ENCODE data around the gene KIF19.
A peak's percentile ranks its signal among the peaks of the same experiment; 100 is the strongest.

The KIF19 gene

DNA sequence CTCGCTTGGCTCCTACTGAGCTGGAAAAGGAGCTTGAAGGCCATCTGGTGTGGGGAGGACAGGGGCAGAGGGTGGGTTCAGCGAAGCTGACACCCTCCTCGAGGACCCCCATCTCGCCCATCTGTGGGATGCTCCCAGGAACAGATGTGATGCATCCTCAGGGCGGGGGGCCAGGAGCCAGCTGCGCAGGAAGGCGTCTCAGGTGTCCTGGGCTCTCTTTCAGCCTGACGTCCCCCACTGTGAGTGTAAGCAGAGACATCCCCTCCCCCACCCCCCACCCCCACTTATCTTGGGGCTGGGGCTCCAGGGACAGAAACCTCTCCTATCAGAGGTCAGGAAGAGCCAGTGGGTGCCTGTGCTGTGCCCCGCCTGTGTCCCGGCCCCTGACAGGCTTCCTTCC is 16.2 kb downstream of the KIF19 start:
- Histone ChIP-seq H3K27me3 (ENCODE audit: control insufficient read depth, insufficient read depth, low read length) (no peaks in the 10 kb centered on the region), H3K4me1 (ENCODE audit: control insufficient read depth, insufficient read depth, low read length) (0 out of 2 replicates have a peak, but pooled peaks cover 5% of the 10 kb centered on the region), H3K4me3 (ENCODE audit: low read depth, low read length) (no peak overlapping the region), H3K9ac (ENCODE audit: low read depth, low read length) (no peak overlapping the region), H3K27ac (ENCODE audit: low read depth, low read length) (no peak overlapping the region), H3K9me3 (ENCODE audit: control insufficient read depth, insufficient read depth, low read length) (no peaks in the 10 kb centered on the region), H3K36me3 (ENCODE audit: control insufficient read depth, insufficient read depth, low read length) (no peaks in the 10 kb centered on the region)

DNA sequence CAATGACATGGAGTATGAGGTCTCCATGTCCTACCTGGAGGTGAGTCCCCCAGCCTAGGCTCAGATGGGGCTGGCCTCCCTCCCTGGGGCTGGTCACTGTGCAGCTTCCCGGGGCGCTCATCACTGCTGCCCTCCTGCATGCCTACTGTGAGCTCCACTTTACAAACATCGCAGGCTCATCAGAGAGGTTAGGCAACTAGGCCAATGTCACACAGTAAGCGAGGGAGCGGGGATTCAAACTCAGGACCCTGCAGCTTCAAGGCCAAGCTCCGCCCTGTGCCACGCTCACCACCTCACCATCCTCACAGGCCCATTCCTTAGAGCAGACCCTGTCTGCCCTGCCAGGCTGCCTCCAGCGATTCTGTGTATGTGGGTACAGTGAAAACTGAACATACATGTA is 17.1 kb downstream of the KIF19 start:
- Histone ChIP-seq H3K27ac (ENCODE audit: low read depth, low read length) (no peak overlapping the region), H3K4me3 (ENCODE audit: low read depth, low read length) (no peak overlapping the region), H3K27me3 (ENCODE audit: control insufficient read depth, insufficient read depth, low read length) (no peaks in the 10 kb centered on the region), H3K36me3 (ENCODE audit: control insufficient read depth, insufficient read depth, low read length) (no peaks in the 10 kb centered on the region), H3K9ac (ENCODE audit: low read depth, low read length) (no peak overlapping the region), H3K4me1 (ENCODE audit: control insufficient read depth, insufficient read depth, low read length) (0 out of 2 replicates have a peak, but pooled peaks cover 5% of the 10 kb centered on the region), H3K9me3 (ENCODE audit: control insufficient read depth, insufficient read depth, low read length) (no peaks in the 10 kb centered on the region)

DNA sequence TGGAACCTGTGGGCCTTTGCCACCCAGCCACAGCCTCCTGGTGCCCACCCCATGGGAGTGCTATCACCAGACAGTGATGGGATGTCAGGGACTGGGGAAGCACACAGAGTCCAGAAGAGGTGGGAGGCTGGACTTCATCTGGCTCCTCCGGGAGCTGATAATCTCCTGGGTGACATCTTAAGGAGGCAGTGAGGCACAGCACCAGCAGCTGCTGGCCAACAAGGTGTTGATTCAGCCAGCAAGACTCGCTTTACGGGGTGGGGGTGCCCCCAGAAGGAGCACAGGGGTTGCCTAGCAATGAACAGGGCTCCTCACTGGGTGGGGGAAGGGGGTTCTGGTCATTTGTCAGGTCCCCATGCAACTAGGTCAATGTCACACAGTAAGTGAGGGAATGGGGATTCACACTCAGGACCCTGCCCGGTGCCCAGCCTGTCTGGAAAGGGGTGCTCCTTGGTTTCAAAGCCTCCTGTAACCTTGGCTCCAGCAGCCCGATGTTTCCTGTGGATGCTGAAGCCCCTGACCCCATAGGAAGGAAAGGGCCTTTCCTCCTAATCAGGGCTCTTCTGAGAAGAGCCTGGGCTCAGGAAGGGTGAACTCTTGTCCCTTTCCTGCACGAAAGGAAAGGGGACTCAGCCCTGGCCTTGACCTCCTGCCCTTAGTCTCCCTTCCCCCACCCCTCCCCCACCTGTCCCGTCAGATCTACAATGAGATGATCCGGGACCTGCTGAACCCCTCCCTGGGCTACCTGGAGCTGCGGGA is 17.7 kb downstream of the KIF19 start:
- Histone ChIP-seq H3K36me3 (ENCODE audit: control insufficient read depth, insufficient read depth, low read length) (no peaks in the 10 kb centered on the region), H3K4me1 (ENCODE audit: control insufficient read depth, insufficient read depth, low read length) (0 out of 2 replicates have a peak, but pooled peaks cover 5% of the 10 kb centered on the region), H3K9ac (ENCODE audit: low read depth, low read length) (no peak overlapping the region), H3K4me3 (ENCODE audit: low read depth, low read length) (no peak overlapping the region), H3K9me3 (ENCODE audit: control insufficient read depth, insufficient read depth, low read length) (no peaks in the 10 kb centered on the region), H3K27ac (ENCODE audit: low read depth, low read length) (no peak overlapping the region), H3K27me3 (ENCODE audit: control insufficient read depth, insufficient read depth, low read length) (no peaks in the 10 kb centered on the region)

DNA sequence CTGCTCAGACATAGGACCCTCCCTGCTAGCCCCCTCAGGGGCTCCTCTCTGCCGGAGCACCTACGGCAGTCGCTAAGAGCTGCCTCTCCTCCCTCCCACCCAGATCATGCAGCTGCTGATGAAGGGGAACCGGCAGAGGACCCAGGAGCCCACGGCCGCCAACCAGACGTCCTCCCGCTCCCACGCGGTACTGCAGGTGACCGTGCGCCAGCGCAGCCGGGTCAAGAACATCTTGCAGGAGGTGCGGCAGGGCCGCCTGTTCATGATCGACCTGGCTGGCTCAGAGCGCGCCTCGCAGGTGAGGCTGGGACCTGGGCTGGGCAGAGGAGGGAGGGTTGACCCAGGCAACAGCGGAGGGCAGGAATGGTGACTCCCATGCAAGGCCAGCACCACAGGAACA is 18.6 kb downstream of the KIF19 start:
- Histone ChIP-seq H3K27me3 (ENCODE audit: control insufficient read depth, insufficient read depth, low read length) (no peaks in the 10 kb centered on the region), H3K27ac (ENCODE audit: low read depth, low read length) (no peak overlapping the region), H3K36me3 (ENCODE audit: control insufficient read depth, insufficient read depth, low read length) (no peaks in the 10 kb centered on the region), H3K4me1 (ENCODE audit: control insufficient read depth, insufficient read depth, low read length) (0 out of 2 replicates have a peak, but pooled peaks cover 5% of the 10 kb centered on the region), H3K4me3 (ENCODE audit: low read depth, low read length) (no peak overlapping the region), H3K9me3 (ENCODE audit: control insufficient read depth, insufficient read depth, low read length) (no peaks in the 10 kb centered on the region), H3K9ac (ENCODE audit: low read depth, low read length) (no peak overlapping the region)

DNA sequence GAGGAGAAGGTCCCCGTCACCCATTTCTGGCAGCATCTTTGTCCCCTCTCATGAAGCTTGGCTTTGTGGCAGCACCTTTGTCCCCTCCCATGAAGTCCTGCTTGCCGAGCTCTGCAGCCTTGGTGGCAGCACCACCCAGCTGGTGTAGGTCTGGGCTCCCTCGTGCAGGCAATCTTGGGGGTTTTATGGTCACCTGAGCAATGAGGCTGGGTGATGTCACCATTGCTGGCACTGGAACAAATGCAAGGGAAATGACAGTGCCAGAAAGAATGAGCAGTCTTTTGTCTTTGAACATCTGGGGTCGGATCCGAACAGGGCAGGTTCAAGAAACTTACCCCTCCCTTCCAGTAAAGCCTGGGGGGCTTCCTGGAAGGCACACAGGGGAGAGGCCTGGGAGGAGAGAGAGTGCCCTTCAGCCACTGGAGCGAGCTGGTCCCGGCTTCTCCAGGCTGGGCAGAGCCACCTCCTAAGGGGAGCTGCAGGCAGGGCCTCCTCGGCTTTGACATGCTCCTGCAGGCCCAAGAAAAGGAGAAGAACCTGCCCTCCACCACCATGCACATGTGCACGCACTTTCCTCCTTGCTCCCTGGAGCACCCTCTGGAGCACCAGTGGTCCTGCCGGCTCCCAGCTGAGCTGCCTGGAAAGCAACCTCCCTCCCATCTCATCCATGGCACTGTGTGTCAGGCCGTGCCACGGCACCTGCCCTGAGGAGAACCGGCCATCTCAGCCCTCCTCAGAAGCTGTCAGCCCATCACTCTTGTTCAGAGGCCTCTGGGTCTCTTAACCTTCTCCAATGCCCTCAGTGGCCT is 19.6 kb downstream of the KIF19 start:
- Histone ChIP-seq H3K27ac (ENCODE audit: low read depth, low read length) (no peak overlapping the region), H3K9ac (ENCODE audit: low read depth, low read length) (no peak overlapping the region), H3K4me1 (ENCODE audit: control insufficient read depth, insufficient read depth, low read length) (0 out of 2 replicates have a peak, but pooled peaks cover 5% of the 10 kb centered on the region), H3K9me3 (ENCODE audit: control insufficient read depth, insufficient read depth, low read length) (no peaks in the 10 kb centered on the region), H3K27me3 (ENCODE audit: control insufficient read depth, insufficient read depth, low read length) (peaks cover 5% of the 10 kb centered on the region), H3K4me3 (ENCODE audit: low read depth, low read length) (no peak overlapping the region), H3K36me3 (ENCODE audit: control insufficient read depth, insufficient read depth, low read length) (no peaks in the 10 kb centered on the region)

DNA sequence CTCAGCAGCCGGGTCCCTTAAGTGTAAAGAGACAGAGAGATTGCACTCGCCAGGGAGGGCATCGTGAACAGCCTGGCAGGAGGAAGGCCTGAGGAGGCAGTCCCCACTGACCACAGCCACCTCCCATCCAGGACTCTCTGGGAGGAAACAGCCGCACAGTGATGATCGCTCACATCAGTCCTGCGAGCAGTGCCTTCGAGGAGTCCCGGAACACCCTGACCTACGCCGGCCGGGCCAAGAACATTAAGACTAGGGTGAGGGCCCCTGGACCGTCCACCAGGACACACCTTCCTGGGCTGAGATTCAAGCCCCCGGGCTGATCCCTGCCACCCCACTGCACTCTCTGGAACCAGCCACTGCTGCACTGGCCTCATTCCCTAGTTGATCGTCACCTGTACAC is 21.6 kb downstream of the KIF19 start:
- Histone ChIP-seq H3K4me3 (ENCODE audit: low read depth, low read length) (no peak overlapping the region), H3K9me3 (ENCODE audit: control insufficient read depth, insufficient read depth, low read length) (no peaks in the 10 kb centered on the region), H3K27ac (ENCODE audit: low read depth, low read length) (no peak overlapping the region), H3K9ac (ENCODE audit: low read depth, low read length) (no peak overlapping the region), H3K27me3 (ENCODE audit: control insufficient read depth, insufficient read depth, low read length) (peaks cover 25% of the 10 kb centered on the region), H3K4me1 (ENCODE audit: control insufficient read depth, insufficient read depth, low read length) (no peaks in the 10 kb centered on the region), H3K36me3 (ENCODE audit: control insufficient read depth, insufficient read depth, low read length) (no peaks in the 10 kb centered on the region)

DNA sequence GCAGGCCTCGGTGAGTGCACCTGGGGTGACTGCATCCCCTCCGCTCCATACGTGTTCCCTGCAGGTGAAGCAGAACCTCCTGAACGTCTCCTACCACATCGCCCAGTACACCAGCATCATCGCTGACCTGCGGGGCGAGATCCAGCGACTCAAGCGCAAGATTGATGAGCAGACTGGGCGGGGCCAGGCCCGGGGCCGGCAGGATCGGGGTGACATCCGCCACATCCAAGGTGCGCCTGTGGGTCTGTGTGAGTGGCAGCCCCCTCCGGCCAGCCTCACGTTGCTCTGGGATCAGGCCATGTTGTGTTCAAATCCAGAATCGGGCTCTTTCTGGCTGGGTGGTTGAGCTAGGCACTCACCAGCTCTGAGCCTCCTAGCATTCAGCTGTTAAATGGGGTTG is 23.1 kb downstream of the KIF19 start:
- Histone ChIP-seq H3K9me3 (ENCODE audit: control insufficient read depth, insufficient read depth, low read length) (no peaks in the 10 kb centered on the region), H3K27ac (ENCODE audit: low read depth, low read length) (no peak overlapping the region), H3K9ac (ENCODE audit: low read depth, low read length) (no peak overlapping the region), H3K4me1 (ENCODE audit: control insufficient read depth, insufficient read depth, low read length) (no peaks in the 10 kb centered on the region), H3K27me3 (ENCODE audit: control insufficient read depth, insufficient read depth, low read length) (peaks cover 39% of the 10 kb centered on the region), H3K4me3 (ENCODE audit: low read depth, low read length) (no peak overlapping the region), H3K36me3 (ENCODE audit: control insufficient read depth, insufficient read depth, low read length) (no peaks in the 10 kb centered on the region)

DNA sequence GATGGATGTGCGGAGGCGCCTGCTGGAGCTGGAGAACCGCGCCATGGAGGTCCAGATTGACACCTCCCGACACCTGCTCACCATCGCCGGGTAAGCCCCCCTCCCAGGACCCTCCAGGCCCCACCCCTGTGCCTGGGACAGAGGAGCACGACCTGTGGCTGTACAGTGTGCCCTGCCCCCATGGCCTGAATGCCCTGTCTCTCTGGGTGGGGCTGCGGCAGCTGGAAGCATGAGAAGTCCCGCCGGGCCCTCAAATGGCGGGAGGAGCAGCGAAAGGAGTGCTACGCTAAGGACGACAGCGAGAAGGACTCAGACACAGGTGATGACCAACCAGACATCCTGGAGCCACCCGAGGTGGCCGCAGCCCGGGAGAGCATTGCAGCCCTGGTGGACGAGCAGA is 24.5 kb downstream of the KIF19 start:
- no peak overlapping the region for H3K27ac ChIP-seq (ENCODE audit: low read depth, low read length)
- H3K36me3 ChIP-seq (ENCODE audit: control insufficient read depth, insufficient read depth, low read length): no peaks in the 10 kb centered on the region
- no peak overlapping the region for H3K4me3 ChIP-seq (ENCODE audit: low read depth, low read length)
- H3K4me1 ChIP-seq (ENCODE audit: control insufficient read depth, insufficient read depth, low read length): no peaks in the 10 kb centered on the region
- no peak overlapping the region for H3K9ac ChIP-seq (ENCODE audit: low read depth, low read length)
- H3K9me3 ChIP-seq (ENCODE audit: control insufficient read depth, insufficient read depth, low read length): no peaks in the 10 kb centered on the region
- peaks cover 53% of the 10 kb centered on the region for H3K27me3 ChIP-seq (ENCODE audit: control insufficient read depth, insufficient read depth, low read length)

DNA sequence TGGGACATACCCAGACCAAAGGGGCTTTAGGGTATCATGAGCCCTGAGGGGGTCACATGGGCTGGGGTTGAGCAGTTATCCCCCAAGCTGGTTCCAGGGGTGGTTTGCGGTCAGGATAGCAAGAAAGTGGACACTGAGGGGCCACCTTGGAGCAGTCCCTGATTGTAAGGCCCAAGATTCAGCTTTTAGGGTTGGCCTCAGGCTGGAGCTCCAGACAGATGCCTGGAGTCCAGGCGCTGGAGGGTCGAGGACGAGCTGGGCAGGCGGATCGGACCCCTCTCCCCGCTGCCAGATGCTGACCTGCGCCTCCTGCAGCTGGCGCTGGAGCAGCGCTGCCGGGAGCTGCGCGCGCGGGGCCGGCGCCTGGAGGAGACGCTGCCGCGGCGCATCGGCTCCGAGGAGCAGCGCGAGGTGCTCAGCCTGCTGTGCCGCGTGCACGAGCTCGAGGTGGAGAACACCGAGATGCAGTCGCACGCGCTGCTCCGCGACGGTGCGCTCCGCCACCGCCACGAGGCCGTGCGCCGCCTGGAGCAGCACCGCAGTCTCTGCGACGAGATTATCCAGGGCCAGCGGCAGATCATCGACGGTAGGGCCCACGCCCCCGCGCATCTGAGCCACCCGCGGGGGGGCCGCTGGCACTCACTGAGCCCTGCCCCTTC is 25.7 kb downstream of the KIF19 start:
- Histone ChIP-seq H3K9me3 (ENCODE audit: control insufficient read depth, insufficient read depth, low read length) (no peaks in the 10 kb centered on the region), H3K4me1 (ENCODE audit: control insufficient read depth, insufficient read depth, low read length) (no peaks in the 10 kb centered on the region; the same call in 1 of the 2 replicates), H3K36me3 (ENCODE audit: control insufficient read depth, insufficient read depth, low read length) (no peaks in the 10 kb centered on the region), H3K27me3 (ENCODE audit: control insufficient read depth, insufficient read depth, low read length) (peaks cover 65% of the 10 kb centered on the region), H3K4me3 (ENCODE audit: low read depth, low read length) (peak overlapping the region; percentile 43; the same call in 1 of the 2 replicates), H3K27ac (ENCODE audit: low read depth, low read length) (no peak overlapping the region), H3K9ac (ENCODE audit: low read depth, low read length) (no peak overlapping the region)

DNA sequence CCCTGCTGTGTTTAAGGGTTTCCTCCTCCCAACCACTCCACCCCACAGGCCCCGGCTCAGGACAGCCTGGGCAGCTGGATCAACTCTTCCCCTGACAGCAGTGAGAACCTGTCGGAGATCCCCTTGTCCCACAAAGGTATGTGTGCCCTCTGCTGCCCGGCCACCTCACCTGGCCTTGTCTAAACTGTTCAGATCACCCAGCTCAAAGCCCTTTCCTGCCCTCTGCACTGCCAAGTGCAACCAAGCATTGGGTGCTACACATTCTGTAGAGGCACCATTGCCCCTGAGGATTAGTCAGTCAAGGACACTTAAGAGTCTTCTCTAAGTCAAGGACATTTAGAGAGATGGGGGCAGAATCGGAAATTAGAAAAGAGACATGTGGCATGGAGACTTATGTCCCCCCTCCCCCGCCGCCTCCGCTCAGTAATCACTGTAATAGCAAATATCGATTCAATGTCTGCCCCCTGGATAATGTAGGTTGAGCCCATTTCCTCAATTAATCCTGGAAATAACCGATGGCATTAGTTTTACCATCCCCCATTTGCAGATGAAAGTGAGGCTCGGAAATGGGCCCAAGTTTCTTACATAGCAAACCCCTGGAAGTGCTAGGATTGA is 27.5 kb downstream of the KIF19 start:
- Histone ChIP-seq H3K4me3 (ENCODE audit: low read depth, low read length) (no peak overlapping the region), H3K27me3 (ENCODE audit: control insufficient read depth, insufficient read depth, low read length) (peaks cover 84% of the 10 kb centered on the region), H3K27ac (ENCODE audit: low read depth, low read length) (no peak overlapping the region), H3K4me1 (ENCODE audit: control insufficient read depth, insufficient read depth, low read length) (no peaks in the 10 kb centered on the region; the same call in 1 of the 2 replicates), H3K36me3 (ENCODE audit: control insufficient read depth, insufficient read depth, low read length) (no peaks in the 10 kb centered on the region), H3K9me3 (ENCODE audit: control insufficient read depth, insufficient read depth, low read length) (no peaks in the 10 kb centered on the region), H3K9ac (ENCODE audit: low read depth, low read length) (no peak overlapping the region)
